LNCAP (cell line): ENCODE data around the gene ACRV1.

ENCODE experiments used
- TF ChIP-seq, protein P1 (sequence below): fragments of 450-650 bp; IDR thresholded peaks from 2 replicates; pipeline ENCODE4 v1.5.1; 2017; ENCODE audit warnings: mild to moderate bottlenecking

ACRV1 gene

GRCh38 chr11:125624756-125625213 lies 55.9 kb downstream of the ACRV1 start, which contains the start of gene CHEK1:
Gene CHEK1 (plus strand): TSS chr11:125625163. CDS start chr11:125626769, 1,606 bp downstream.
- TF ChIP-seq, protein P1, sequence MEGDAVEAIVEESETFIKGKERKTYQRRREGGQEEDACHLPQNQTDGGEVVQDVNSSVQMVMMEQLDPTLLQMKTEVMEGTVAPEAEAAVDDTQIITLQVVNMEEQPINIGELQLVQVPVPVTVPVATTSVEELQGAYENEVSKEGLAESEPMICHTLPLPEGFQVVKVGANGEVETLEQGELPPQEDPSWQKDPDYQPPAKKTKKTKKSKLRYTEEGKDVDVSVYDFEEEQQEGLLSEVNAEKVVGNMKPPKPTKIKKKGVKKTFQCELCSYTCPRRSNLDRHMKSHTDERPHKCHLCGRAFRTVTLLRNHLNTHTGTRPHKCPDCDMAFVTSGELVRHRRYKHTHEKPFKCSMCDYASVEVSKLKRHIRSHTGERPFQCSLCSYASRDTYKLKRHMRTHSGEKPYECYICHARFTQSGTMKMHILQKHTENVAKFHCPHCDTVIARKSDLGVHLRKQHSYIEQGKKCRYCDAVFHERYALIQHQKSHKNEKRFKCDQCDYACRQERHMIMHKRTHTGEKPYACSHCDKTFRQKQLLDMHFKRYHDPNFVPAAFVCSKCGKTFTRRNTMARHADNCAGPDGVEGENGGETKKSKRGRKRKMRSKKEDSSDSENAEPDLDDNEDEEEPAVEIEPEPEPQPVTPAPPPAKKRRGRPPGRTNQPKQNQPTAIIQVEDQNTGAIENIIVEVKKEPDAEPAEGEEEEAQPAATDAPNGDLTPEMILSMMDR, result no peak

DNA sequence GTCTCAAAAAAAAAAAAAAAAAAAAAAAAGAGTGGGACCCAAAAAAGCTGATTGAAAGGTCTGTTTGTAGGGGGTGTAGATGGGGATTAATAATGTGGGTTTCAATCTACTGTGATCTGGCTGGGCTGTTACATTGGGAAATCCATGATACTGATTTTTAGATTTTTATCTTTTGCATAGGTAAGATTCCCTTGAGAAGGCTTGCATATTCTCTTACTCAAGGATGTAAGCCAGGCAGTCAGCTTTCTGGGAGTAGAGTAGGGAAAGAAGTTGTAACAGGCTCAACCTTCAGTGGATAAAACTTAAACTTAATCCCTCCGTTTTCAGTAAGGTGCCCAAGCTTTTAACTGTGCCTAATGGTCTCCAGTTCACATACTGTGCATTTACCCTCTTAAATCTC lies 57.6 kb downstream of the ACRV1 start:
- TF ChIP-seq, protein P1, result no peak

- TF ChIP-seq, protein P1, result no peak
Observed at GRCh38 chr11:125621995-125622394, 58.7 kb downstream of the ACRV1 start.
